Fibroblast of gingiva (primary cell): Measurements from ENCODE around the gene GET4.
"Not testable (repeated sequence)": the region's sequence is repeated elsewhere in the genome, so short reads cannot be mapped to it uniquely, and the experiment has no call there.

Source experiments
- DNase-seq: peaks from one replicate; pipeline ENCODE4 v3.0.0-alpha.2; 2011; ENCODE audit warnings: low read depth

GET4 gene

DNA sequence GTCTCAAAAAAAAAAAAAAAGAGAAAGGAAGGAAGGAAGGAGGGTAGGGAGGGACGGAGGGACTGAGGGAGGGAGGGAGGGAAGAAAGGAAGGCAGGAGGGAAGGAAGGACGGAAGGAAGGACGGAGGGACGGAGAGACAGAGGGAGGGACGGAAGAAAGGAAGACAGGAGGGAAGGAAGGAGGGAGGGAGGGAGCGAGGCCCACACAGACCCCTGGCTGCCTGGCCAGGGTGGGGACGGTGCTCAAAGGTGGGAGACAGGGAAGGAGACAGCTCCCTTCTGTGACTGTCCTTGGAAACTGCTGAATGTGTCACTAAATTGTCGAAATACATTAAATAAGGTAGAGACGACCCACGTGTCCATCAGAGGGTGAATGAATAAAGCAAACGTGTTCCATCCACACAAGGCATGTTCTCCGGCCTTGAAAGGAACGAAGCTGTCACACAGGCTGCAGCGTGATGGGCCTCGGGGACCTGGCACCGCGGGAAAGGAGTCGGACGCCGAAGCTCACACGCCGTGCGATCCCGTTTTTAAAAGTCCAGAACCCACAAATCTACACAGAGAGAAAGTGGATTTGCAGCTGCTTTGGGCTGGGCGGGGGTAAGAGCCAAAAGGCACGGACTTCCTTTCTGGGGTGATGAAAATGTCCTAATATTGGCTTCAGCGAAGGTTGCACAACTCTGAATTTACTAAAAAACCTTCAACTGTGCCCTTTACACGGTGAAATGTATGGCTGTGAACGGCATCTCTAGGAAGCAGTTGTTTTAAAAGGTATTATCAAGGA lies 54.8 kb downstream of the GET4 start:
- no peak for DNase-seq

- DNase-seq = no peak
These were observed 55.7 kb downstream of the GET4 start for GRCh38 chr7:931871-932650.

DNA sequence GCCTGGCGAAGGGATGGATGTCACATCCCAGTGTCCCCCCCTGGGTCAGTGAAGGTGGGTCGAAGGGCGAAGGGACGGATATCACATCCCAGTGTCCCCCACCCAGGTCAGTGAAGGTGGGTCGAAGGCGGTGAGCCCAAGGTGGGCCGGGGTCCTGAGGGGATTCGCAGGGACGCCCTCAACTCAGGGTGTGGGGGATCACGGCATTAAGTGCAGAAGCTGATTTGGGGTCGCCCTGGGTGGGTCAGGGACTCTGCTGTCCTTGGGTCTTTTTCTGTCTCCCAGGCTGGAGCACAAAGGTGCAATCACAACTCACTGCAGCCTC lies 56.3 kb downstream of the GET4 start:
- no peak for DNase-seq

- no peak for DNase-seq
These were observed 58.3 kb downstream of the GET4 start for GRCh38 chr7:934469-935163.

- no peak for DNase-seq
These were observed 59.0 kb downstream of the GET4 start for GRCh38 chr7:935164-935873.

DNA sequence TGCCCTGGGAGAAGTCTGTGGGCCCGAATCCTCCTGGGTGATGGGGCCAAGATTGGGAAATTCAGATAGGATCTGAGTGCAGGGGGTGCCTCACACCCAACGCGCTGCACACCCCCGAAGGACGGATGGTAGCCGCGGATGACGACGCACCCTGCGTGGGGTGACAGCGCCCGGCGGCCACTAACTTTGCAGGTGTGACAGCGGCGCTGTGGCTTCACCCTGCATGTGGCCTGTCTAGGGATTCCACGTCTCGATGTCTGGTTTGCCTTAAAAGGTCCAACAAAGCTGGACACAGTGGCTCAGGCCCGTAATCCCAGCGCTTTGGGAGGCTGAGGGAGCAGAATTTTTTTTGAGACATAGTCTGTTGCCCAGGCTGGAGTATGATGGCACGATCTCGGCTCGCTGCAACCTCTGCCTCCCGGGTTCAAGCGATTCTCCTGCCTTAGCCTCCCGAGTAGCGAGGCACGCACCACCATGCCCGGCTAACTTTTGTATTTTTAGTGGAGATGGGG lies 59.6 kb downstream of the GET4 start:
- no peak for DNase-seq

GRCh38 chr7:936386-937054 lies 60.2 kb downstream of the GET4 start:
- DNase-seq = no peak

- no peak for DNase-seq
These were observed 61.6 kb downstream of the GET4 start for GRCh38 chr7:937856-938484.

DNA sequence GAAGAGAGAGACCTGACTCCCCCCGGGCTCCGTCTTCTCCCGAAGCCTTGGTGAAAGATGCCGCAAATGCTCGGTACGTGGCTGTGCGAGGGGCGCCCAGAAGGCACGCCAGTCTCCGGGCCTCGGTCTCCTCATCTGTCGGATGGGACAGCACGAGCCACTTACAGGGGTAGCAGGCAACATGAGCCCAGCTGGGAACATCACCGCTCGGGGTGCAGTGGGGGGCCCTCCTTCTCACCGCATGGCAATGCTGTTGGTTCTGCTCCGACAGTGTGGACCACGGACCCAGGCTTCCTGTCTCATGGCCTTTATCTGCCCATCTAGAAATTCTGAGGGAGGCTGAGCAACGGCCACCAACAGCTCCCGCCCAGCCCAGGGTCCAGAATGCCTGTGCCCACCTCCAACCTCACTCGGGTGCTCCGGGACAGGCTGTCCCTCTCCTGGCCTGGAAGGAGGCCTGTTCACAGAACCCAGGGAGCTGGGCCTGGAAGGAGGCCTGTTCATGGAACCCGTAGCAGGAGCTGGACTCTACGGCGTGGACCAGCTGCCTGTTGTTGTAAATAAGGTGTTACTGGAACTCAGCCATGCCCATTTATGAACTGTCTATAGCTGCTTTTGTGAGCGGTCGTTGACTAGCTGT lies 62.3 kb downstream of the GET4 start:
- DNase-seq = no peak

DNA sequence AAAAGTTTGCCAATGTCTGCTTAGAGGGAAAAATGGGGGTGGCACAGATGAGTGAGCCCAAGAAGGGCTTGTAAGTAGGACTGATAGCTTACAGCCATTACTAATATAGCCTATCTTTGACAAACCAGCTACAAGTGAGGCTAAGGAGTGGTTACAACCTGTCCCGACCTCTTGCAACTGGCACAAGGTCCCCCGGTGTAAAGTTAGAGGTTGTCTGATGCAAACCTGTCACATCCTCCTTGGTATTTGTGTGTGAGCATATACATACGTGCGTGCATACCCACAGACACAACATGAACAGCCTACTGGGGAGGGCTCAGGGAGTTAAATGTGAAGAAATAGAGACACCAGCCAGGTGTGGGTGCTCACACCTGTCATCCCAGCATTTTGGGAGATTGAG lies 63.5 kb downstream of the GET4 start:
- no peak for DNase-seq

DNA sequence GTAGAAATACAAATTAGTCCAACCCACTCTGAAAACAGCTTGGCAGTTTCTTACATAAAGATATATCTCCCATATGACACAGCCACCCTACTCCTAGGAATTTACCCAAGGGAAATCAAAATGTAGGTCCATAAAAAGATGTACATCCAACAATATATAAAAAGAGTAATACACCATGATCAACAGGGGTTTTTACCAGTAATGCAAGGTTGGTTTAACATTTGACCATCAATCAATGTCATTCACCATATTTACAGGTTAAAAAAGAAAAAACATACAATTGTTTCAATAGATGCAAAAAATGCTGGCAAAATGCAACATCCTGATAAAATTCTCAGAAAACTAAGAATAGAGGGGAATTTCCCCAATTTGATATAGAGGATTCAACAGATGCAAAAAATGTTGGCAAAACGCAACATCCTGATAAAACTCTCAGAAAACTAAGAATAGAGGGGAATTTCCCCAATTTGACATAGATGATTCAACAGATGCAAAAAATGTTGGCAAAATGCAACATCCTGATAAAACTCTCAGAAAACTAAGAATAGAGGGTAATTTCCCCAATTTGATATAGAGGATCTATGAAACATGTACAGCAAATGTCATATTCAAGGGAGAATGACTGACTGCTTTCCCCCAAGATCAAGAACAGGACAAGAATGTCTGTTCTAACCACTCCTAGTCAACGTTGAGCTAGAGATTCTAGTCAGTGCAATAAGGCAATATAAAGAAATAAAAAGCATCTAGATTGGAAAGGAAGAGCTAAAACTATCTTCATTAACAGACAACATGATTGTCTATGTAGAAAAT lies 64.5 kb downstream of the GET4 start:
- DNase-seq = no peak

DNA sequence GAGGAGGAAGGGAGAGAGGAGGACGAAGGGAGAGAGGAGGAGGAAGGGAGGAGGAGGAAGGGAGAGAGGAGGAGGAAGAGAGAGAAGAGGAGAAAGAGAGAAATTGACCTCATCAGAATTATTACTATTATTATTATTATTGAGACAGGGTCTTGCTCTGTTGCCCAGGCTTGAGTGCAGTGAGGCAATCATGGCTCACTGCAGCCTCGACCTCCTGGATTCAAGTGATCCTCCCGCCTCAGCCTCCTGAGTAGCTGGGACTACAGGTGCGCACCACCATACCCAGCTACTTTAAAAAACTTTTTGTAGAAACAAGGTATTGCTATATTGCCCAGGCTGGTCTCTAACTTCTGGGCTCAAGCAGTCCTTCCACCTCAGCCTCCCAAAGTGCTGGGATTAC lies 67.4 kb downstream of the GET4 start:
- DNase-seq = not testable (repeated sequence)

DNA sequence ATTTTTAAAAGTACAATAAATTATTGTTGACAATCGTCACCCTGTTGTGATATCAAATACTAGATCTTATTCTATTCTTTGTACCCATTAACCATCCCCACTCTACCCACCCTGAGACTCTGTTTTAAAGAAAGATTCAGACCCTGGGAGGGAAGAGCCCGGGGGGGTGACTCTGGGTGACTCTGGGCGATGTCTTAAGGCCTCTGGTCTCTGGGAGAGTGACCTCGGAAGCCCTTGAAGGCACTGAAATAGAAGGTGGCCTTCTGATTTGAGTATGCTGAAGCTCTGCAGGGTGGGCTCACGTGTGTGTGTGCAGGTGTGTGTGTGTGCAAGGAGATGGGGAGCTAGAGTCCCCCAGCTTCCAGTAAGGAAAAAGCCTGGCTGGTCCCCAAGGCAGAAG lies 68.4 kb downstream of the GET4 start:
- no peak for DNase-seq

DNA sequence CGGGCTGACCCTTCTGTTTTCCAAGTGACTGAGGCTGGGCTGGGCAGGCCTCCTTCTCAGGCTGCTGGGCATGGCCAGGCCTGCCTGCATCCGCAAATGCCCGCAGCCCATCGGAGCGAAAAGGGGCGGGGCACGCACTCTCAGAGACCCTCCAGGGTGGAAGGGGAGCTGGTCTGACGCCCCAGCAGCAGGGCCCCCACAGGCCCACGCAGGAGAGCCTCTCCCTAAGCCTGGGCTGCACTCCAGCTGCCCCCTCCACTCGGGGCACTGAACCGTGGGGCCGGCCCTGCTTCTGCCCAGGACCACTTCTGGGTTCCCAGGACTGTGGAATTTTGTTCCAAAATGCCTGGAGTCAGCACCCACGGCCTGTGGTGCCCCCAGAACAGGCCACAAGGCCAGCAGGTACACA lies 68.8 kb downstream of the GET4 start:
- DNase-seq = no peak

DNA sequence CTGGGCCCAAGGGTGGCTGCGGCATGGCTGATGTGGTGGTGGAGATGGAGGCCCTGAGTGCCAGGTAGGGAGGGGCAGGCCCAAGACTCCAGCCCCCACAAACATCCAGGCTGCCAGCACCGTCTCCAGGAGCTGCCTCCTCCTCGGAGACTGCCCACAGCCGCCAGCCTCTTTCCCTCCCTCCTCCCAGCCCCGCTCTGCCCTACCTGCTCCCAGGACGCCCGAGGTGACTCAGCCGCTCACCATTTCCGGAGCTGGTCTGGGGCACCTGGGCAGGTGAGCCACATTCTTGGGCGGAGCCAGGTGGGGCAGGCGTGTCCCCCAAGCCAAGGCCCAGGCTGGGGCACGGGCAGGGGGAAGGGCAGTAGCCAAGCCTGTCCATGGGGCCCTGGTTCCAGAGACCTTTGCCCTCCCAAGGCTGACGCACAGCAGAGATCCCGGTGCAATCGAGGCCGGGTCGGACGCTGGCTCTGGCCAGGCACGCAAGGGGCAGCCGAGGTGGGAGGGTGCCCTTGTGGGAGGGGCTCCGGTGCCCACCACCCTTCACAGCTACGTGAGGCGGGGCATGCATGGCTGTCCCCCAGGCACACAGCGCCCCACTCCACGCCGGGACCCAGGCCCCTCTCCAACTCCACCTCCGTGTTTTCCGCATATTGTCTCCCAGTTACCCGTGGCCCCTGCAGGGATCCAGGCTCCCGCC lies 69.4 kb downstream of the GET4 start:
- DNase-seq = no peak
